AG20443 (cell line): ENCODE measurements around the gene HOXB3.

Source experiments
- DNase-seq: peaks from one replicate; pipeline ENCODE4 v3.0.0; 2012; ENCODE audit warnings: low spot score, mixed read lengths

HOXB3 gene

DNA sequence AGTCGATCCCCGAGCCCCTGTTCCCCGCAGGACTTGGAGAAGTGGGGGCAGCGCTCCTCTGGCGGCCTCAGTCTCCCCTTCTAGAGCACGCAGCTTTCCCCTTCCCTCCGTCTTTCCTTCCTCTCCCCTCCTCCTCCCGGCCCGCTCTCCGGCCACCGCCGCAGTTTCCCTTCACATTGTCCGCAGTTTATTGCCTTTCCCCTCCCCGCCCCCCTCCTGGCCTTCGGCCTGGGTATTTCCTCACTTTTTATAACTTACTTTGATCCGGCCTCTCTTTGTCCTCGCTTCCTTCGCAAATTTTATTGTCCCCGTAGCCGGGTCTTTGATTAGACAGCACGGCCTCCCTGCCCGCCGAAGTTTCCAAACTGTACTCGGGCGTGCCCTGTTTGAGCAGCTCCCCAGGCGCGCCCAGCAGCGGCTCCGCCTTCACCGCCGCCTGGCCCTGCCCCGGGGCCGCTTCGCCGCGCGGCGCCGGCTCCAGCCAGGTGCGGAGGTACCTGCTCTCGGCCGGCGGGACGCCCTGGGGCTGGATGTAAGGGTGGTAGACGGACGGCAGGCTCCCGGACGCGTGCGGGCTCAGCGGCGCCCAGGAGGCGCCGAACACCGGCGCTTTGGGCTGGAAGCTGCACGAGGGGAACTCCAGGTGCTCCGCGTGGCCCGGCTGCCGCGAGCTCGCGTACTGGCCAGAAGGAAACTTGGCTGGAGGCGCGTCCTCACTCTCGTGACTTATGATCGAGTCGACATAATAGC is 35.6 kb upstream of the HOXB3 start:
- peak; percentile 69 for DNase-seq

DNA sequence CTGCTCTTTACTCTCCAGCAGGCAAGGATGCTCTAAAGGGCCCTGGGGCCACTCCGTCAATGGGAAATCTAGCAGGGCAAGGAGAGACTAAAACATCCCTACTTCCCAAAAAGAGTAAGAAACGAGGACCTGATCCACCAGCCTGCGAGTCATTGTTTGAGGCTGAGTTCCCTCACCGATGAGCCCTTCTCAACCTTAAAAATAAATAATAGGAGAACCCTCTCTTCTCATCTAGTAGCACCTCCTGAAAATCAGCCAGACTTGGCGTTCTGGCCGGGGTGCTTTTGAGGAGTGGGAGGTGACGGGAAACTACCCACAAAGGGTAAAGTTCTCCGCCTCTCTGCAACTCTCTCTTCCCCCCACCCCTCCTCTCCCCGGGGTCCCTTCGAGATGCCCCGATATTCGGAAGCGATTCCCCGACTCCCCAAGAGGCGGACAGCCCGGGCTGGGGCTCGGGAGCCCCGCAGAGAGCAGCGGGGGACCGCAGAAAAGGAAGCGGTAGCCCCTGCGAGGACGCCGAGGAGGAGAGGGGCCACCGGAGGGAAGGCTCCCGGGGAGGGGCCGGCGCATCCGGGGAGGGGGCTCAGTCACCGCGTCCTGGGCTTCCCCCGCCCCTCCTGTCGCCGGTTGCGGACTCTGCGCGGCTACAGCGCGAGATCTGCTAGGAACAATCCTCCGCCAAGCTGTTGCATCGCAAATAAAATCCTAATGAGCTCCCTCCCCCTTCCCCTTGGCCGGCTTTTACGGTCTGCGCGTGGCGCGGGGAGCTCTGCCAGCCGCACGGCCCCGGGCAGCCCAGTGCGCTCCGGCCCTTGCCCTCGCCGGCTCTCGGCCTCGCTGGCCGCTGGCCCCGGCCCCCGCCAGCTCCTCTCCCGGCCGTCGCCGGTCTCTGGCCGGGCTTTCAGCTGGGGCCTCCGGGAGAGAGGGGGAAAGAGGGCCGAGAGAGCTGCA is 34.8 kb upstream of the HOXB3 start:
- peak; percentile 63 for DNase-seq

DNA sequence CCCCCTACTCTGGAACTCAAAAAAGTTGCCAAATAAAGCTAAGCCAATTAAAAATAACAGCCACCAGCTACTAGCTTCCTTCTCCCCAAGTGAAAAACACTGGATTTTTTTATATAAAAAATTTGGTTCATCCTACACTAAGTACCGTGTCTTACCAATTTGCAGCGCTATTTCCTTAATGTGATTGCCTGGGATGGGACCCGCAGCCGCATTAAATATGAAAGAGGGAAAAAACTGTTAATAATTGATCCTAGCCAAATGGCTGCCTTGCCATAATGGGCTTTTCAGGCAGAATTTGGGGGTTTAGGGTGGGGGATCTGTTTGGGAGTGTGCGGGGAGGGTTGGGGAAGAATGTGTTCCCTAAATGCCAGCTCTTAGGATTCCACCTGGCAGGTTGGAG is 34.1 kb upstream of the HOXB3 start:
- DNase-seq: no peak

DNA sequence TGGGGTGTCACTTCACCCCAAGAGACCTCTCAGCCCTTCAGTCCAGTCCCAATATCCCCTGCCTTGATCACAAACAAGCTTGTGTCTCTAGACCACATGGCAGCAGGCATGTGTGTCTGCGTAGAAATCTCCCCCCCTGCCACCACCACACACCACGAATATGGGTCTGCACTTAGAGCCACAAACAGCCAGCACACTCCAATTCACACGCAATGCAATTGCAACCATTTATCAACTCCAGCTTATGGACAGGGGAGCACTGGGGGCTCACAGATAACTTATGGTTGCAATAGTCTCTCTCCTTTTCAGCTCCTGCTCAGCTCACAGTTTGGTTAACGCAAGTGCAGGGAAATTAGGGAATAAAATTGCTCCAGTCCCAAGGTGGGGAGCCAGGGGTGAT is 33.5 kb upstream of the HOXB3 start:
- DNase-seq: no peak

DNA sequence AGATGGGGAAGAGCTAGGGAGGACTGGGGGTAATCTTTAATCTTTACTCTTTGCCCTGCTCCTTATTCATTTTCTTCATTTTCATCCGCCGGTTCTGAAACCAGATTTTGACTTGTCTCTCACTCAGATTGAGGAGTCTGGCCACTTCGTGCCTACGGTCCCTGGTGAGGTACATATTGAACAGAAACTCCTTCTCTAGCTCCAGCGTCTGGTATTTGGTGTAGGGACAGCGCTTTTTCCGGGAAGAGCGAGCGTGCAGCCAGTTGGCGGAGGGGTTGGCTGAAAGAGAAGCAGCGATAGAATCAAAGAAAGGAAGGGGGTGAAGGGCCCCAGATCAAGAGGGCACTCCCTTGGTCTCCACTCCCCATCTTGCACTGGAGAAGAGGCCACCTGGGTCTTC is 32.8 kb upstream of the HOXB3 start:
- no peak for DNase-seq

DNA sequence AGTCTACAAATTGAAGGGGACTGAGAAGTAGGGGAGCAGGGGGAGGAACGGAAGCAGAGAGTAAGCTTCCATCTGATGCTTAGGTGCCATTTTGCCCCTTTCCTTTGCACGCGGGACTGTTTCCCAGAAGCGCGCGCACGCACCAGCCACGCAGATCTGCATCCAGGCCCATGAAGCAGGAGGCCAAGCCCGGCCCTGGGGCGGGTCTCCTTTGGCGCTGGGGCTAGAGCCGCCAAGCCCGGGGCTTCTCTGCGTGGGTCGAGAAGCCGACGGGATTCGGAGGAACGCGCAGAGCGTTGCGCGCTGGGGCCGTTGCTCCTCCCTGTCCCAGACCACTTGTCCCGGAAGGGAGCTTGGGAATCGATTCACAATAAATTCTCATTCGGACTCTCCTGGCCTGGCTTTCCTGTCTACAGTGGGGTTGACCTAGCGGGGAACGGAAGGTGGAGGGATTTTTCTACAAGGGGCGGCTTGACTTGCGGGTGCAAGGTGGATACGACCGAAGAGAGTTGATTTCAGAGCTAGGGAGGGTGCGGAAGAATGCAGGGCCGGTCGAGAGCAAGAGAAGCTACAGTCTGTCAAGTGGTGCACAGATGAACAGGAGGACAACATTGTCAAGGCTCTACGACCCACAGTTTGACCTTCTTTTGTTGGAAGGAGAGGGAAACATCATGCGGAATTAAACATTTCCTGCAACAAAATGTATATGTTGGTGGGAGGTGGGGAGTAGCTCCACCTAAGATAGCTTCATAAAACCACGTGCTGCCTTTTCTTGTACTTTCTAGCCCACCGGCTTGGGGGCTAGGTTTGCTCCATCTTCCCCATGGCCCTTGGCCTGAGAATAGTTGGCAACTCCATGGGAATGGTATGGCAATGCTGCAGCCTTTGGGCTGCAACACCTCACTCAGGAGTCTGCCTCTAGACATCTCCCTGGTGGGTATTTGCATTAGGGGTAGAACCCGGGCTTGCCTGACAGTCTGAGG is 31.7 kb upstream of the HOXB3 start:
- DNase-seq: no peak

DNA sequence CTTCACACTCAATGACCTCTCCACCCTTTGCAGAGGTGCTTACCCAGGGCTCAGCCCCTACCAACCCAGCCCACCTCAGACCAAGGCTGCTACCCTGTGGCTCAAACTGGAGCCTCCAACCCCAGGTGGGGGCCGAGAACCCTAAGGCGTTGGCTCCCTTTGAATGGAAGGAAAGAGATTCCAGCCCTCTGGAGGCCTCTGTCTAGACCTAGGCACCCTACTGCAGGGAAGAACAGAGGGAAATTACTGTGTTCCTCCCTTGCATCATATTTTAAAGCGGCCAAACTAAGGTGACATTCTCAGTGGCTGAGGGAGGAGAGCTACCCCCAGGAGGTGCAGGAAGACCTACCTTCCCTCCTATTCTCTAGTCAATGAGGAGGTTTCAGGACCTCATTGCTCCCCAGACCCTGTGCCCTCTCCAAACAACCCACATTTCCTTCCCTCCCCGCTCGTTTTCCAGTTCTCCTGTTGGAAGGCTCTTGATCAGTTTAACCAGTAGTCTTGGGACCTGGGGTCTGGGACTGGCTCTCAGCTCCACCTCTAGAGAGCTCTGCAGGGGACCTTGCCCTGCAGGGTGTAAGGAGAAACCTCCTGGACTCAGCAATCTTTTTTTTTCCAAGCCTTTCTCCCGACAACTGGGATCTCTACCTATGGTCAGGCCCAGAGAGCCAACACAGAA is 30.6 kb upstream of the HOXB3 start:
- no peak for DNase-seq

DNA sequence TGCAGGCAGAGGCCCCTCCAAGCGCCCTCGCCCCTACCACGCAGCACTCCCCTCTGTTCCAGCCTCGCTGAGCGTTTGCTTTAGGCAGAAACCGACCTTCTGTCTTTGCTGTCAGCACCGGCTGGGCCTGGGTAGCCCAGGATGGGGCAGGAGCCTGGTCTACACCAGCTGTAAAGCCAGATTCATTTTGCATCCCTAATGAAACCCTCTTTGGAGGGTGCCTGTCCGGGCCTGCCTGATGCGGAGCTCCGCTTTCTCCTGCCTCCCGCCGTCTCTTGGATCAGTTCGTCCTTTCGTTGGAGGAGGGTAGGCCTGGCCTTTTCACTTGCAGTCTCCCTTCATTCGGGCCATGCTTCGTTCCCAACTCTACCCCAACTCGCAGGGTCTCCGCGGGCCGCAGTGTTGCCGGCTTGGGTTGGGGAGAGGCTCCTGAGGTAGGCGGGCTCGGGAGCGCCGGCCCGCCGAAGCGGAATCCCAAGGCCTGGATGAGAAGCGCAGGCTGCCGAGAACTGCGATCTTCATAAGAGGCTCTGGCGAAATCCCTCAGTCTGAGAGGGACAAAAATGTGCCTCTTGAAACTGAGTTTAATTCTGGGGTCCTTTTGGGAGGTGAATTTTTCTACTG is 29.9 kb upstream of the HOXB3 start:
- no peak for DNase-seq

DNA sequence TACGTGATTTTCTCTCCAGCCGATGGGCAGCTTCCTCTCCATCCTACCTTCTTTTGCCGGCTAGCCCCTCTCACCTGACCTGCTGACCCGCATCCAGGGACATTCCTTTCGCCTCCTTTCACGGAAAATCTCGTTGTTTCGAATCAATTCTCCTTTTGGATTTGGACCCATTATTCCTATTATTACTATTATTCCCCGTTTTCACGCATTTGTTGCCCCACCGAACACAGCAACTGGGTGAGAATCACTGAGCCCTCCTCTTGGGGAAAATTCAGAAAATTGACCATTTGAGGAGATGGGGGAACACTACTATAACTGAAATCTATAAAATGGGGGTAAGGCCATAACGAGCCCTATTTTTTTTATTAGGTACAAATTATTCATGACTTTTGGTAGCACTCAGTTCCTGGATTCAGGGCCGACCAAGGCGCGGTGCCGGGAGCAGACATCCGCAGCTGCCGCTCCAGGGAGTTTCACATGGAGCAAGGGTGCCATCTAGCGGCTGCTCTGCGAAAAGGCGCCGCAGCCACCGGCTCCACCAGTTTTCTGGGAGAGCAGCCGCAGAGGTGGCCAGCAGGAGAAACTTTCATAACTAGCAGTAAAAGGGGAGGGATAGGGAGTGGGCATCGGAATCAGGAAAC is 28.3 kb upstream of the HOXB3 start:
- DNase-seq: peak; percentile 96

DNA sequence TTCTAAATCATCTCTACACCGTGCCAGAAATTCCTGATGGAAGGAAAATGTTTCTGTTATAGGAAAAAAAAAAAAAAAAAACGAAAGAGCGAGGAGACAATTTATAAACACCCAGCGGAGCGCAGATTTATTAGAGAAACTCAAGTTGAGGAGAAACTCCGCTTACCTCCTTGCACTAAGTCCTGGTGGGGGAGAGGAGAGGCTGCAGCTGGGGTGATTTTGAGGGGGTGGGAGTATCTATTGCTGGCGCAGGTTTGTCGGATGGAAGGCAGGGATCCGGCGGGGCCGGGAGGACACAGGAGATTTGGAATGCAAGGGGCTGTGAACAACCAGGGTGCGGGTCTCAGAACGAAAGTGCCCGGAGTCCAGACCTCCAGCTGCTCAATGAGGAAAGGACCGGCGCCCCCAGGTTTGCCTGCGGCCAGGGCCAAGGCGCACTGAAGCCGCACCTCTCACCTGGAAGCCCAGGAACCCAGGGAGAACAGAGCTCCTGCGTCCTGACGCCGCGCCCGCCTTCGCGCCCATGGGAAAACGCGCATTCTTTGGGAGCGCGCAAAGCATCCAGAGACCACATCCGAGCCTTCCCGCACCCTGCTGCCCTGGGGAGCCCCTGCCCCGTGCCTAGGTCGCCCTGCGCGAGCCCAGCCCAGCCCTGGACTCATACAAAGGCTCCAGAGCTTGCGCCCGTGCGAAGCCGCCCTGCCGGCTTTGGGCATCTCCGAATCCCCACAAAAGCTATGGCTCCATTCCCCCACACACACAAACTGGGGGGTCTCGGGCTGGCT is 27.6 kb upstream of the HOXB3 start:
- DNase-seq: no peak

DNA sequence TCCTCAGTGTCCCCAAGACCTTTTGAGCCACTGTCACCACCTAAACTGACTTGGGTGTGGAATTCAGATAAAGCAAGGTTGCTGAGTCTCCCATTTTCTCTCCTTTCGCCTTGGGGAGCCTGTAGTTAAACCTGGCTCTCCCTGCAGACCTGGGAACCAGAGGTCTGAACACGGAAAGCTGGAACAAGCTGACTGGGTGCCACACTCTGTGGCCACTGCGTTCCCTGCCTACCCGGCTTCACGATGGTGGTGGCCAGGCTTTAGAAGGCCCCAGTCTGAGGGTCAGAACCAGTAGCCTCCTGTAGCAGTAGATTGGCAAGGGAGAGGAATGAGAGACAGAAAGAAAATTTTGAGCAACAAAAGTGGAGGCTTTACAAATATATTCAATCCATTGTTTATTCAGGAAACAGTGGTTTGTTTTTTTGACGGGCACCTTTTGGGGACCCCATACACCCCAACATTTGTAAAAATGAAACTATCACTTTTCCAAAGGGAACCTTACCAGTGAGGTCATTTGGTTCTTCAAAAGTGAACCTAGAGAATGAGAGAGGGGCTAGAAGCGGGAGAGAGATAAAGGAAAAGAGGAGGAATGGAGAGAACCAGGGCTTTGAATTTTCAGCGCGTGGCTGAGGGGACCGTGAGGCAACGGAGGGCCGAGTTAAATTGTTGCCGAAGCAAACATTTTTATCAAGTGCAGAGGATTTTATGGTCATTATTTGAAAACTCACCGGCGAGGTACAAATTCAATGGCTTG is 26.9 kb upstream of the HOXB3 start:
- no peak for DNase-seq

DNA sequence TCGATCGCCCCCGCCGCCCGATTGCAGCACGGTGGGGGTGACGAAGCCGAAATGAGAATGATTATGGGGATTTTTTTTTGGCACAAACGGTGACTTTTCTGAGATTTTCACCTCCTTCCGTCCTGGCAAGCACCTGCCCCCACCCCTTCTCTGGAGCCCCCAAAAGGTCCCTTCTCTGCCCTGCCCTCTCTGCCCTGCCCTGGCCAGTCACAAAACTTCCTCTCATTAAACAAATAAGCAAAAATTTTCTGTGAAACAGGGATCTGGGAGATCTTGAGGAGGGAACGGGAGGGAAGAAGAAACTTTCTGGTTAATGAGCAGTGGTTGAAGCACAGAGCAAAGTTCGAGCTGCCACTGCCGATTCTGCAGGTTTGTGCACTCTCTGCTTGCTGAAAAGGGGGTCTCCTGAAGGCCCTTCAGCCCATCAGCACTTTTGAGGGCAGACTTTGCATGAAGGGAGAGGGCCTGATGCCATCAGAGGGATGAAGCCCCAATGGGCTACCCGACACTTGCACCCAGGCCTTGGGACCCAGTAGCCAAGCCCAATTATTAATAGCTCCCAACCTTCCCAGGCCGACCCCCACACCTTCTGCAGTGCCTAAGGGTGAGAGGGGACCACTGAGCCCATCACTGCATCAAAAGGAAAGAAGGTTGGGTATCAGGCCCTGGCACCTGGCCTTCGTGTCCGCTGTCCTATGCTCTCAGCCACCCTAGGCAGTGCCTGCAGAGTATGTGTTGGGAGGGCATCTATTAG is 26.1 kb upstream of the HOXB3 start:
- DNase-seq: no peak

DNA sequence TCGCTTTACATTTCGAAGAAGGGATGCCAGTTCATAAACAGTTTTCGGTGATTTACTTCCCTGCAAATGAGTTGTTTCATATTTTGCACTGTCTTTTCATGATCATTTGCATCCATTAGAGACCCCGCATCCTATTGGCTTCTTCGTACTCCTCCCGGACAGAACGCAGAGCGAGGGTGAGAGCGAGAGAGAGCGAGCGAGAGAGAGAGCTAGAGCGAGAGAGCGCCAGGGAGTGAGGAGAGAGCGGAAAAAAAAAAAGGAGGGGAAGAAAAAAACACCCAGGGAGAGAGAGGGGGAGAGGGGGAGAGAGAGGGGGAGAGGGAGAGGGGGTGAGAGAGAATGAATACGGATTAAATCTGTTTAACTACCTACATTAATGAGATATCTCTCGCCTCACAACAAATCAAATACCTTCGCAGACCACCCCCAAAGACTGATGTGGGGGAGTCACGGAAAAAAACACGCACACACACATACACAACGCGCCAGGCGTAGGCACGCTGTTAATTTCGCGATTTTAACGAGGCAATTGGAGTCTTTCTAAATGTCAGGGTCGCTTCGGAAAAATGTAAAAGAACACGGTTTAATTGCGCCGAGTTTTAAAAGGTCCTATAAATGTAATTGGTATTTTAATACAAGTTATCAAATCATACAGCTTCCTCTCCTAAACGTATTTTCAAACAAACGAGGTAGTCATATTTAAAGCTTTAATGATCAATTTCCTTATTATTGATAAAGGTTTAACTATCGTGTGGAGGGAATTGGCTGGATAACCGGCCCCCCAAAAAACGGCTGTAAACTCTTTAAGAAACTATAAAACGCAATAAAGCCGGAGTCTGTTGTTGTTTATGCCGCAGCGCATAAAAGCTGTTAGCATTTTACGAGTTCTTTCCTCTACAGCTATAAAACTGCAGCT is 25.3 kb upstream of the HOXB3 start, which contains the start of gene HOXB8:
Gene HOXB8, minus strand, starts transcription at position 246 of the 916 bp plus-strand sequence. CDS start 588 bp downstream, outside the sequence.
- DNase-seq: no peak

DNA sequence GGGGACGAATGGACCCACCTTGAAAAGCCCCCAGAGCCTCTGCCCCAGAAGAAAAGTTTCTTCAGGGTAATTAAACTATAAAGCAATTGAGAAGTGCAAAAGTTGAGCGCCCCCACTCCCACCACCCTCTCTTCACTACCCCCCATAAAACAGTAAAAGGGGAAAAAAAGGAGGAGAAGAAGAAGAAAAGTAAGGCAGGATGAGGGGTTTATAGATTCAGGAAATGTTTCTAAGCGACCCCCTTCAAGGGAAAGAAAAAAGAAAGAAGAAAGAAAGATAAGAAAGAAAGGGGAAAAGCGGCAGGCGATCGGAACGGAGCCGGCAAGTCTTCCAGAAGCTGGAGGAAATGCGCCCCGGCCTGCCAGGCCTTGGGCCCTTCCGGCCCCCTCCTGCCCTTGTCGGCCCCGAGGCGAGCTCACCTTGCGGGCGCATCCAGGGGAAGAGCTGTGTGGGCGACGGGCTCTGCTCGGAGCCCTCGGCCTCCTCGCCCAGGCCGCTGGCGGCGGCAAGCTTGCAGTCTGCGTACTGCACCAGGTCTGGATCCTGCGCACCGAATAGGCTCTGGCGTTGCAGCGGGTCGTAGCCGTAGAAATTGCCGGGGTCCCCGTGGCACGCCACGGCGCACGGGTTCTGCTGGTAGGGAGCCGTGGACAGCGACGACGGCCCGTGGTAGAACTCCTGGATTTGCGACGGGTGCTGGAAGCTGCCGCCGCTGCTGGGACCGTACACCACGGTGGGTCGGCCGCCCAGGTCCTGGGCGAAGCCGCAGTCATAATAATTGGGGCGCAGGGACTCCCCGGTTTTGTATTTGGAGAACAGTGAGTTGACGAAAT is 24.0 kb upstream of the HOXB3 start:
- no peak for DNase-seq

DNA sequence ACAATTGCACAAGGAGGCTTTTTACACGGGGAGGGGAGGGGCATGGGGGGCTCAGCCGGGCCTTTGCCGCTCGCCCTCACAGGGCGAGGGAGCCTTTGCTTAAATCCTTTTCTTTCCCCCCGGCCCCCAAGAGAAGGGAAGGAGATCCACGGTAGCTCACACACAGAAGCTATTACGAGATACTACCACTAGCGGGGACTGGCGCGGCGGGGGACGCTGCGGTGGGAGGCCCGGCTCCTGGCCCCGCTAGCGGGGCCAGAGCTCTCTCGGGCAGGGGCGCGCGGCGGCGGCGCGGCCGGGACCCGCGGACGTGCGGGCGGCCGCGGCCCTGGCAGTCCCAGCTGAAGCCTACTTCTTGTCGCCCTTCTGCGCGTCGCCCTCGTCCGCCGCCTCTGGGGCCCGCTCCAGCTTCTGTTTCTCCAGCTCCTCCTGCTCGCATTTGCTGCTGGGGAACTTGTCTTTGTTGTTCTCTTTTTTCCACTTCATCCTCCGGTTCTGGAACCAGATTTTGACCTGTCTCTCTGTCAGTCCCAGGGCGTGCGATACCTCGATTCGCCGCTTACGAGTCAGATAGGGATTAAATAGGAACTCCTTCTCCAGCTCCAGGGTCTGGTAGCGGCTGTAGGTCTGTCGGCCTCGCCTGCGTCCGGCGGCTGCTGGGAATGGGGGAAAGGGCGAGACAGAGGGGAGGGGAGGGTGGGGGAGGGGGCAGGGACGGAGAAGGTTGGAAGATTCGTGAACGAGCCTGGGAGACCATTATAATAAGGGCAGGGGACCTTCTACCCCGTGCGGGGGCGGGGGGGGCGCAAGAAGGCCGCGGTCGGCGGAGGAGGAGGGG is 23.0 kb upstream of the HOXB3 start:
- peak; percentile 69 for DNase-seq
